GM20000 (cell line): Measurements from ENCODE around the gene SLC25A24.
A peak's percentile ranks its signal among the peaks of the same experiment; 100 is the strongest.
"Not testable (repeated sequence)": the region's sequence is repeated elsewhere in the genome, so short reads cannot be mapped to it uniquely, and the experiment has no call there.

Experiments used
- DNase-seq: peaks from one replicate; pipeline ENCODE4 v3.0.0; 2012; ENCODE audit warnings: low spot score
- CTCF ChIP-seq: IDR thresholded peaks from 2 replicates; pipeline ENCODE4 v1.5.1; 2012; ENCODE audit warnings: mild to moderate bottlenecking, control low read depth; ENCODE audit errors: extremely low read depth, missing control alignments

SLC25A24 gene

DNA sequence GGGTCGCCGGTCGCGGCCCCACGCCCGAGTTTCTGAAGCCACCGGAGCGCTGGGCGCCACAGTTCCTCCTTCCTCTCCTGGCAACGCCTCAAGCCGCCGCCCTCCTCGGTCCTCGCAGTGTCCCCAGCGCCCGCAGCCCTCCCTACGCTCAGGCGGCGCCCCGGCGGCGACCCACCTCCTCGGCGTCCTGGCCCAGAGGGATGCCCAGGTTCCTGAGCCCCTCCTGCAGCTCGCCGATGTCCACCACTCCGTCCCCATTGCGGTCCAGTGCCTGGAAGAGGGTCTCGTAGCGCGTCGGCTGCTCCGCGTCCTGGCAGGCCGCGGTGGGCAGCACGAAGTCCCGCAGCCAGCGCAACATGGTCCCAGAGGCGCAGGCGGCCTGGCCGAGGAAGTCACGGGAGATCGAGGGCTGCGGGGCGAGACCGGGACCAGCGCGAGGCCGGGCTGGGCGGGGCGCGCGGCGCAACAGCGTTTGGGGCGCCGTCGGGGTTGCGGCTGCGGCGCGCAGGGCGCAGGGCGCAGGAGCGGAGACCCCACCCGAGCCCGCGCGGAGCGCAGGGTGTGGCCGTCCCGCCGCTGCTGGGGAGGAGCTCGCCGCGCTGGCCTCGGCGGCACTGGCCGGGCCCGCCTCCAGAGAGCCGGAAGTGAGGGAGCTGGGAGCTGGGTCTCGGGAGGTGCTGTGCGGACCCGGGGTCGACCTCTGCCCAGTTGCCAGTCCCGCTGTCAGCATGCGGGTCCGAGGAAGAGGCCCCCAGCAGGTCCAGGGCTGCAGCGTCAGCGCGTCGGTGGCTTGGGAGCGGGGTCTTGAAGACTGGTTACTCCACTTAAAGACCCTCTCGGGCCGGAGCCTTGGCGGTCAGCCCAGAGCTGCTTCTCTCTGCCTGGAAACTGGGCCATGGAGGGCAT, at the start of gene SLC25A24:
Gene SLC25A24, minus strand, starts transcription at position 563 of the 906 bp plus-strand sequence. Its CDS starts 205 bp downstream, at position 358.
- TF ChIP-seq CTCF: no peak
- peak; percentile 82 for DNase-seq

DNA sequence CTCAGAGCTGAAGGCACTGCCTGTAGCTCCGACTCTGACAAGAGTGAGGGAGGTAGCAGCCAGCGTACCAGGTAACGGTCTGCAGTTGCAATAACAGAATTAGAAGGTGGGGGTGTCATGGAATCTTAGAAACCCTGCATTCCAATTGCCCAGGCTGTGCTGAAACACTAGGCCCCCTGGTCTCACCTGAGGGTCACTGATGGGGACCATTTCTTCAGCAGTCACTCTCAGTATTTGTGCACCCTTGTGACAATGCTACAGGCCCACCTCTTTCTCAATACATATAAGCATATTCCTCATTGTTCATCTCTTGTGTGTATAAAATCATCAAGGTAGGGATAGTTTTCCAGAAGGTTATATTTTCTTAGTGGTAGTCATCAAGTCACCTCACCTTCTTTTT, 43.8 kb upstream of the SLC25A24 start, which contains the start of gene NBPF4:
Gene NBPF4, minus strand, starts transcription at position 101 of the 400 bp plus-strand sequence. CDS start 315 bp downstream, outside the sequence.
- DNase-seq: not testable (repeated sequence)

GRCh38 chr1:108239426-108239825, 39.3 kb upstream of the SLC25A24 start:
- DNase-seq: not testable (repeated sequence)

- not testable (repeated sequence) for DNase-seq
These were observed 35.2 kb upstream of the SLC25A24 start for GRCh38 chr1:108235308-108235707.

DNA sequence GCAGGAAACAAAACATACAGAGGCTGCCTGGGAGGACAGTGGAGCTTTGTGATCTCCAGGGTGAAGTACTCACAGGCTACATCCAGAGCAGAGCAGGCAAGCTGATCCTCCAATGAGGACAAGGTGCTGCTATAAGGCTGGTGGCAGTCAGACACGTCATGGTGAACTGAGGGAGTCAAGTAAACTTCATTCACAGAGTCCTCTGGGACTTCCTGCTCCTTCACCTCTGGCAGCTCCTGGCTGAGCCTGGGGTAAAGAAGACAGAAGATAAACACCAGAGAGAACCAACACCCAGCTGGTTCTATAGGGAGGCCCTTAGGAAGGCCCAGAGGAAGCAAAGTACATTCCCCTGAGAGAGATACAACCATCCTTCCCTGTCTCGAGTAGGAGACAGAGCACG, 32.0 kb upstream of the SLC25A24 start:
- DNase-seq: not testable (repeated sequence)

GRCh38 chr1:108229976-108230375, 29.8 kb upstream of the SLC25A24 start:
- DNase-seq: not testable (repeated sequence)

- not testable (repeated sequence) for DNase-seq
These were observed 27.6 kb upstream of the SLC25A24 start for GRCh38 chr1:108227772-108228171.

DNA sequence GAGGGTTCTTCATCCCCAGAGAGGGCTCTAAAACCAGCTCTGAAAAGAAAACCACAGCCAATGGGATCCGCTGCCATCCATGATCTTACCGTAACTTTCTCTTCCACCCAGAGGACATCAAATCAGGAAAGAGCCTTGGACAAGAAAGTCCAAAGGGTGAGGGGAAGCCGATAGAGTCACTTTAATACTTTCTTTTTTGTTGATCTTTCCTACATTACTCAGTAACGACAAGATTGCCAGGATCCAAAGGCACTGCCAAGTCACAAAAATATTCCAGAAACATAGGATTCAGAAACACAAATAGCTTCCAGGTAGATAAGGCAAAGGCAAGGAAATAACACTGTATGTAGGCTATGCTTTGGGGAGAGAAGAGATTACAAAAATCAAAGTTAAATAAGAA, 26.7 kb upstream of the SLC25A24 start:
- DNase-seq: not testable (repeated sequence)

DNA sequence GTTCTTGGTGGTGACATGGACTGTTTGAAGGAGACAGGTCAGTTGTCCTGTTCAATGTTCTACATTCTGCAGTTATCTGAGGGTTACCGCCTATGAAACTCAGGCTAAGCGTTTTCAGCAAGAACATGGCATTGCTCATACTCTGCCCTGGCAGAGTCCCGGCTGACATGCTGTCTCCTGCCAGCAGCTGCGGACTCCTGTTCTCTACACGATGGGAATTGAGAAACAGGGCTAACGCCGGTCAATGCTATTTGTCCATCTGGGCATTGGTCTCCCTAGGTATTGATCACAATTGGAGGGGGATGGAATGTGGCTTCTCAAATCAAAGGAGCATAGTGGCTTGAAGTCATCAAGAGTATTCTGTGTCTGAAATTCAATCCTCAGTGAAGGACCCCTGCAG, 23.1 kb upstream of the SLC25A24 start:
- DNase-seq: not testable (repeated sequence)

DNA sequence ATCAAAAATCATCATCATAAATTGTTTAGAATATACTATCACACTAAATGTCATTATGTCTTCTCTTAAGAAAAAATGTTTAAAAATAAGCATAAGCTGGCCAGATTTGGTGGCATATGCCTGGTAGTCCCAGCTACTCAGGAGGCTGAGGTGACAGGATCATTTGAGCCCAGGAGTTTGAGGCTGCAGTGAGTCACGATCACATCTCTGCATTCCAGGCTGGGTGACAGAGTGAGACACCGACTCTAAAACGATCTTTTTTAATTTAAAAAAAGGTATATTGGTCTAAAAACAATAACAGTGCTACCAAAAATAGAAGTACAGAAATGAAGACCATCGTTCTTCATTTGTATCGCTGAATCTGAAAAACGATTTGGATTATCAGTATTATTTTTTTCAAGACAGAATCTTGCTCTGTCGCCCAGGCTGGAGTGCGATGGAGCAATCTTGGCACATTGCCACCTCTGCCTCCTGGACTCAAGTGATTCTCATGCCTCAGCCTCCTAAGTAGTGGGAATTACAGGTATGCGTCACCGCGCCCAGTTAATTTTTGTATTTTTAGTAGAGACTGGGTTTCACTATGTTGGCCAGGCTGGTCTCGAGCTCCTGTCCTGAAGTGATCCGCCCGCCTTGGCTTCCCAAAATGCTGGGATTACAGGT, 17.5 kb upstream of the SLC25A24 start:
- not testable (repeated sequence) for DNase-seq

GRCh38 chr1:108217007-108217406, 16.9 kb upstream of the SLC25A24 start:
- not testable (repeated sequence) for DNase-seq

DNA sequence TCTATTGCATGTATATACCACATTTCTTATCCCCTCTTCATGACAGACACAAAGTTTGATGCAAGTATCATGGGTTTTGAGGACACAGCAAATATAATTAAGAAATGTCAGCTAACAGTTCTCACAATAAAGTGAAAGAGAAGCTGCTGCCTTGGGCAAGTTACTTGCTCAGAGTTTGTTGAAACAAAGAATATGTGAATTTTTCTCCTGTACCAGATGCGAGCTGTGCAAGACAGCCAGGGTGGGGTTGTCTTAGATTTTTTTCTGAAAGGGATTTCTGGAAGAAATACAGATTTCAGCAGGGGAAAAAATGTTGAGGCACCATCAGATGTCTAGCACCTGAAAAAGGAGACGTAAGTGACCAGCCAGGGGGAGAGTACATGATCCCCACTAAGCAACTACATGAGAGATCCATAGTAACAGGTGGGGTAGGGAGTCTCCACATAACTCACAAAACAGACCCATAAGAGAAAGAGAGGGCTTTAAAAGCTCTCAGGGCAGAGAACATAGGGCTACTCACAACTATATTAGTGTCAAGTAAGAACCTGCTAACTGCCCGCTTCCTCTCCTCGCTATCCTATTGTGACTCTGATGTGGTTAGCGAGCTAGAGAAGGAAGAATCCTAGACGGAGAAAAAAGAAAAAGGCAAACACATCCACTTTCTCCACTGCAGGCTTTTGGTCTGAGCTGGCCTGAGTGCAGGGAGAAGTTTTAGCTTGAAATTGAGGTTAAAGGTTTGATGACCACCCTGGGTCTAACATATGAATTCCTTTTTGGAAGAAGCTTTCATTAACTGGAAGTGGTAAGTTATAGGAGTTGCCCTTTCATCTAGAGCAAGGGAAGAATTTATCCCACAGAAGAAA, 16.1 kb upstream of the SLC25A24 start:
- DNase-seq: not testable (repeated sequence)

GRCh38 chr1:108214641-108215465, 14.7 kb upstream of the SLC25A24 start:
- not testable (repeated sequence) for DNase-seq
